Measurements from ENCODE around the gene KLHL13. TPM values are rescaled to one million over a fixed set of nuclear protein-coding genes. Genes with fewer than 3 reads are reported as not detected.

The KLHL13 gene
- total and polyA plus RNA-seq, 2 experiments from 2014 or later, result 0.43 TPM; not detected in 1

- TF ChIP-seq EZH2phosphoT487 (IDR thresholded peaks at IDR 0.05; ENCODE audit: insufficient read depth, low read depth) (no peak), EZH2 (IDR thresholded peaks at IDR 0.05; ENCODE audit: insufficient read depth, poor library complexity, severe bottlenecking) (no peak)
- Histone ChIP-seq H3K79me2 (ENCODE audit: insufficient read depth) (no peaks in the 10 kb centered on the region), H3K4me1 (ENCODE audit: insufficient read depth) (no peaks in the 10 kb centered on the region), H3K9me2 (ENCODE audit: insufficient read depth) (no peaks in the 10 kb centered on the region), H3K27me3 (replicated peaks; ENCODE audit: insufficient read depth) (no peaks in the 10 kb centered on the region), H3F3A (ENCODE audit: insufficient read depth) (no peaks in the 10 kb centered on the region), H3K27ac (no peak overlapping the region), H2AFZ (no peak overlapping the region), H3K4me2 (ENCODE audit: unreplicated experiment) (no peak overlapping the region), H3K36me3 (ENCODE audit: low read depth) (no peaks in the 10 kb centered on the region), H3K9me3 (ENCODE audit: low read depth) (no peaks in the 10 kb centered on the region), H3K4me3 (no peak overlapping the region), H4K20me1 (ENCODE audit: insufficient read depth) (no peaks in the 10 kb centered on the region), H3K9ac (no peak overlapping the region)
- in situ Hi-C loops (cut with MboI), result loop anchor here (25.0 kb wide), 1 partner anchor 1508 kb away; no protein-coding TSS in a partner anchor
- no peak for DNase-seq
- 75 to 84% methylated on average over 1 of the region's 1 CpG for WGBS, 2 experiments (ENCODE audit: low coverage in 1 of 2, low lambda C conversion rate in 2 of 2, missing lambda C conversion rate in 2 of 2)
These were observed 121.2 kb downstream of the KLHL13 start for GRCh38 chrX:117995378-117995777.

- TF ChIP-seq EZH2phosphoT487 (IDR thresholded peaks at IDR 0.05; ENCODE audit: insufficient read depth, low read depth) (no peak), EZH2 (IDR thresholded peaks at IDR 0.05; ENCODE audit: insufficient read depth, poor library complexity, severe bottlenecking) (no peak)
- H3K79me2 ChIP-seq (ENCODE audit: insufficient read depth), result no peaks in the 10 kb centered on the region
- 79 to 83% methylated on average over 1 of the region's 1 CpG for WGBS, 2 experiments (ENCODE audit: low coverage in 1 of 2, low lambda C conversion rate in 2 of 2, missing lambda C conversion rate in 2 of 2)
- H4K20me1 ChIP-seq (ENCODE audit: insufficient read depth), result no peaks in the 10 kb centered on the region
- H3K4me3 ChIP-seq, result no peak overlapping the region
- H3F3A ChIP-seq (ENCODE audit: insufficient read depth), result no peaks in the 10 kb centered on the region
- H2AFZ ChIP-seq, result no peak overlapping the region
- DNase-seq, result no peak
- no peak overlapping the region for H3K27ac ChIP-seq
- no peaks in the 10 kb centered on the region for H3K4me1 ChIP-seq (ENCODE audit: insufficient read depth)
- in situ Hi-C loops (cut with MboI), result loop anchor here (25.0 kb wide), 1 partner anchor 1505 kb away; no protein-coding TSS in a partner anchor
- no peaks in the 10 kb centered on the region for H3K36me3 ChIP-seq (ENCODE audit: low read depth)
- no peak overlapping the region for H3K9ac ChIP-seq
- no peaks in the 10 kb centered on the region for H3K9me3 ChIP-seq (ENCODE audit: low read depth)
- no peaks in the 10 kb centered on the region for H3K27me3 ChIP-seq (replicated peaks; ENCODE audit: insufficient read depth)
- no peaks in the 10 kb centered on the region for H3K9me2 ChIP-seq (ENCODE audit: insufficient read depth)
- no peak overlapping the region for H3K4me2 ChIP-seq (ENCODE audit: unreplicated experiment)
These were observed 124.4 kb downstream of the KLHL13 start for GRCh38 chrX:117992192-117992723.

DNA sequence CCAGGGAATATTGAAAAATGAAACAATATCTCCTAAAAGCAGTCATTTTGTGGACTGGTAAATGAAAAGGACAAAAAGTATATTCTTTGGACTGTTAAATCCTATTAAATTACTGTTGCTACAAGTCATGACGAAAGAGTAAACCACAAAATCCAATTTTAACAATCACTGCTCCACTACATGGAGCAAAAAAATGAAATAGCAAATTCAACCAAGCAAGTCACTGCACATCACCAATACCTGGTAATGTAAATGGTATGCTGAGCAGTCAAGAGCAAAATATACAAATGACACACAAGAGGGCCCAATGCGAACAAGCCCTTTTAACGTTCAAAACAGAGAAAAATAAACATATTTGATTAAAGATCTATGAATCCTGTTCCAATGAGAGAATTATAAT lies 126.2 kb downstream of the KLHL13 start:
- Histone ChIP-seq H3K9me3 (ENCODE audit: low read depth) (no peaks in the 10 kb centered on the region), H3K27ac (no peak overlapping the region), H3K4me2 (ENCODE audit: unreplicated experiment) (no peak overlapping the region), H3F3A (ENCODE audit: insufficient read depth) (no peaks in the 10 kb centered on the region), H3K36me3 (ENCODE audit: low read depth) (no peaks in the 10 kb centered on the region), H3K9me2 (ENCODE audit: insufficient read depth) (no peaks in the 10 kb centered on the region), H3K9ac (no peak overlapping the region), H2AFZ (no peak overlapping the region), H3K4me3 (no peak overlapping the region), H3K4me1 (ENCODE audit: insufficient read depth) (no peaks in the 10 kb centered on the region), H3K79me2 (ENCODE audit: insufficient read depth) (no peaks in the 10 kb centered on the region), H3K27me3 (replicated peaks; ENCODE audit: insufficient read depth) (no peaks in the 10 kb centered on the region), H4K20me1 (ENCODE audit: insufficient read depth) (no peaks in the 10 kb centered on the region)
- TF ChIP-seq EZH2 (IDR thresholded peaks at IDR 0.05; ENCODE audit: insufficient read depth, poor library complexity, severe bottlenecking), result no peak
- TF ChIP-seq EZH2phosphoT487 (IDR thresholded peaks at IDR 0.05; ENCODE audit: insufficient read depth, low read depth), result no peak
- in situ Hi-C loops (cut with MboI), result loop anchor here (25.0 kb wide), 1 partner anchor 1503 kb away; no protein-coding TSS in a partner anchor
- 24 to 34% methylated on average over 3 of the region's 3 CpGs for WGBS, 2 experiments (ENCODE audit: low coverage in 1 of 2, low lambda C conversion rate in 2 of 2, missing lambda C conversion rate in 2 of 2)
- DNase-seq, result no peak

- DNase-seq, result no peak
- no peaks in the 10 kb centered on the region for H3K36me3 ChIP-seq (ENCODE audit: low read depth)
- no peaks in the 10 kb centered on the region for H3F3A ChIP-seq (ENCODE audit: insufficient read depth)
- H3K4me2 ChIP-seq (ENCODE audit: unreplicated experiment), result no peak overlapping the region
- no peak overlapping the region for H3K27ac ChIP-seq
- in situ Hi-C loops (cut with MboI), result loop anchor here (25.0 kb wide), 1 partner anchor 1502 kb away; no protein-coding TSS in a partner anchor
- H3K9me3 ChIP-seq (ENCODE audit: low read depth), result no peaks in the 10 kb centered on the region
- no peak overlapping the region for H3K9ac ChIP-seq
- H3K79me2 ChIP-seq (ENCODE audit: insufficient read depth), result no peaks in the 10 kb centered on the region
- H3K9me2 ChIP-seq (ENCODE audit: insufficient read depth), result no peaks in the 10 kb centered on the region
- no peak overlapping the region for H2AFZ ChIP-seq
- H3K27me3 ChIP-seq (replicated peaks; ENCODE audit: insufficient read depth), result no peaks in the 10 kb centered on the region
- no peaks in the 10 kb centered on the region for H3K4me1 ChIP-seq (ENCODE audit: insufficient read depth)
- no peak overlapping the region for H3K4me3 ChIP-seq
- TF ChIP-seq EZH2phosphoT487 (IDR thresholded peaks at IDR 0.05; ENCODE audit: insufficient read depth, low read depth) (no peak), EZH2 (IDR thresholded peaks at IDR 0.05; ENCODE audit: insufficient read depth, poor library complexity, severe bottlenecking) (no peak)
- no peaks in the 10 kb centered on the region for H4K20me1 ChIP-seq (ENCODE audit: insufficient read depth)
These were observed 127.1 kb downstream of the KLHL13 start for GRCh38 chrX:117989512-117989911.
